Subcutaneous abdominal adipose tissue (tissue), 5 donors: ENCODE data around the gene OSBPL7.

Experiments used
- H3K27ac ChIP-seq: one replicate; pipeline ENCODE4 v1.7.0; 2013; ENCODE audit warnings: low read depth, mild to moderate bottlenecking, inconsistent platforms, low read length, moderate library complexity
- H3K27me3 ChIP-seq, 5 donors: one replicate each; pipeline ENCODE4 v1.7.0; 2013; ENCODE audit warnings: low read length in 5 of 5, inconsistent platforms in 1 of 5; ENCODE audit not compliant: control insufficient read depth in 5 of 5, insufficient read depth in 4 of 5
- H3K36me3 ChIP-seq, 5 donors: one replicate each; pipeline ENCODE4 v1.7.0; 2013; ENCODE audit warnings: low read length in 5 of 5; ENCODE audit not compliant: control insufficient read depth in 5 of 5, insufficient read depth in 5 of 5
- H3K4me1 ChIP-seq, 5 donors: one replicate each; pipeline ENCODE4 v1.7.0; 2013; ENCODE audit warnings: low read length in 5 of 5, mild to moderate bottlenecking in 3 of 5, moderate library complexity in 1 of 5; ENCODE audit not compliant: control insufficient read depth in 5 of 5, insufficient read depth in 5 of 5
- H3K4me3 ChIP-seq, 5 donors: one replicate each; pipeline ENCODE4 v1.7.0; 2013; ENCODE audit warnings: low read length in 5 of 5, low read depth in 1 of 5
- H3K9ac ChIP-seq, 5 donors: one replicate each; pipeline ENCODE4 v1.7.0; 2013; ENCODE audit warnings: low read length in 5 of 5, mild to moderate bottlenecking in 4 of 5, moderate library complexity in 3 of 5
- H3K9me3 ChIP-seq, 5 donors: one replicate each; pipeline ENCODE4 v1.7.0; 2013; ENCODE audit warnings: low read length in 5 of 5; ENCODE audit not compliant: control insufficient read depth in 5 of 5
- donor health status: healthy.
- donor health status: healthy.
- donor health status: healthy.
- donor health status: healthy.
- donor health status: healthy.

The OSBPL7 gene

GRCh38 chr17:47801176-47801765, 20.3 kb downstream of the OSBPL7 start:
- Histone ChIP-seq H3K9me3 (no peaks in the 10 kb centered on the region), H3K4me3 (no peak overlapping the region), H3K27ac (no peak overlapping the region), H3K9ac (no peak overlapping the region), H3K27me3 (peaks cover 0 to 9% (median 0%) of the 10 kb centered on the region in 5 donors), H3K4me1 (no peaks in the 10 kb centered on the region), H3K36me3 (no peaks in the 10 kb centered on the region)

GRCh38 chr17:47800686-47801085, 20.9 kb downstream of the OSBPL7 start:
- H3K27ac ChIP-seq, result no peak overlapping the region
- no peaks in the 10 kb centered on the region for H3K4me1 ChIP-seq
- H3K9me3 ChIP-seq, result no peaks in the 10 kb centered on the region
- H3K36me3 ChIP-seq, result no peaks in the 10 kb centered on the region
- H3K9ac ChIP-seq, result no peak overlapping the region
- H3K27me3 ChIP-seq, result peaks cover 0 to 9% (median 0%) of the 10 kb centered on the region in 5 donors
- H3K4me3 ChIP-seq, result no peak overlapping the region

GRCh38 chr17:47797797-47798196, 23.8 kb downstream of the OSBPL7 start:
- no peaks in the 10 kb centered on the region for H3K36me3 ChIP-seq
- H3K27ac ChIP-seq, result no peak overlapping the region
- H3K9me3 ChIP-seq, result no peaks in the 10 kb centered on the region
- H3K4me3 ChIP-seq, result no peak overlapping the region
- H3K27me3 ChIP-seq, result peaks cover 4 to 17% (median 10%) of the 10 kb centered on the region in 5 donors
- H3K9ac ChIP-seq, result no peak overlapping the region
- no peaks in the 10 kb centered on the region for H3K4me1 ChIP-seq

GRCh38 chr17:47792979-47793378, 28.6 kb downstream of the OSBPL7 start:
- H3K27me3 ChIP-seq, result peaks cover 14 to 48% (median 23%) of the 10 kb centered on the region in 5 donors
- no peak overlapping the region for H3K9ac ChIP-seq
- no peak overlapping the region for H3K27ac ChIP-seq
- no peaks in the 10 kb centered on the region for H3K9me3 ChIP-seq
- no peak overlapping the region for H3K4me3 ChIP-seq
- peaks cover 0 to 9% (median 8%) of the 10 kb centered on the region in 5 donors for H3K4me1 ChIP-seq
- H3K36me3 ChIP-seq, result no peaks in the 10 kb centered on the region

- no peaks in the 10 kb centered on the region for H3K36me3 ChIP-seq
- peaks cover 0 to 9% (median 8%) of the 10 kb centered on the region in 5 donors for H3K4me1 ChIP-seq
- H3K9ac ChIP-seq, result no peak overlapping the region
- H3K27me3 ChIP-seq, result peaks cover 14 to 51% (median 23%) of the 10 kb centered on the region in 5 donors
- H3K27ac ChIP-seq, result no peak overlapping the region
- H3K9me3 ChIP-seq, result no peaks in the 10 kb centered on the region
- no peak overlapping the region for H3K4me3 ChIP-seq
Measured at GRCh38 chr17:47792457-47792856, 29.1 kb downstream of the OSBPL7 start.

GRCh38 chr17:47791025-47791424, 30.6 kb downstream of the OSBPL7 start:
- Histone ChIP-seq H3K4me3 (no peak overlapping the region), H3K4me1 (peaks cover 0 to 9% (median 8%) of the 10 kb centered on the region in 5 donors), H3K27ac (no peak overlapping the region), H3K9ac (no peak overlapping the region), H3K27me3 (peaks cover 14 to 51% (median 23%) of the 10 kb centered on the region in 5 donors), H3K9me3 (no peaks in the 10 kb centered on the region), H3K36me3 (no peaks in the 10 kb centered on the region)

GRCh38 chr17:47789611-47790561, 31.7 kb downstream of the OSBPL7 start:
- Histone ChIP-seq H3K4me1 (peaks cover 0 to 9% (median 8%) of the 10 kb centered on the region in 5 donors), H3K4me3 (peak overlapping the region in 4 of 5 donors; percentile 32 to 57 (median 48)), H3K9me3 (no peaks in the 10 kb centered on the region), H3K36me3 (no peaks in the 10 kb centered on the region), H3K27ac (no peak overlapping the region), H3K9ac (peak overlapping the region in 1 of 5 donors; percentile 25), H3K27me3 (peaks cover 14 to 51% (median 23%) of the 10 kb centered on the region in 5 donors)

- no peak overlapping the region for H3K27ac ChIP-seq
- H3K4me3 ChIP-seq, result no peak overlapping the region
- H3K27me3 ChIP-seq, result peaks cover 7 to 21% (median 16%) of the 10 kb centered on the region in 5 donors
- H3K9ac ChIP-seq, result no peak overlapping the region
- H3K36me3 ChIP-seq, result no peaks in the 10 kb centered on the region
- H3K9me3 ChIP-seq, result no peaks in the 10 kb centered on the region
- H3K4me1 ChIP-seq, result peaks cover 0 to 9% (median 8%) of the 10 kb centered on the region in 5 donors
Measured at GRCh38 chr17:47785538-47786123, 36.0 kb downstream of the OSBPL7 start.

GRCh38 chr17:47781397-47781796, 40.2 kb downstream of the OSBPL7 start:
- Histone ChIP-seq H3K4me1 (no peaks in the 10 kb centered on the region), H3K27ac (no peak overlapping the region), H3K9ac (no peak overlapping the region), H3K27me3 (peaks cover 13 to 25% (median 18%) of the 10 kb centered on the region in 5 donors), H3K4me3 (no peak overlapping the region), H3K36me3 (no peaks in the 10 kb centered on the region), H3K9me3 (no peaks in the 10 kb centered on the region)
